H1 (cell line): ENCODE results near the gene SECTM1.

Source experiments
- ASH2L ChIP-seq: fragments of 200-600, 300-600 bp; sonication (generic); IDR thresholded peaks from one replicate; pipeline ENCODE4 v1.7.1; 2017; ENCODE audit warnings: low read length
- CHD1 ChIP-seq: IDR thresholded peaks from 2 replicates; pipeline ENCODE4 v1.6.1; 2012; ENCODE audit warnings: low read depth, low read length, improper control_type of control experiment
- CHD2 ChIP-seq: IDR thresholded peaks from 2 replicates; pipeline ENCODE4 v1.6.1; 2012; ENCODE audit warnings: low read length, improper control_type of control experiment
- CTCF ChIP-seq, 3 experiments: IDR thresholded peaks; 1 replicate in 2 of 3; 2 replicates in 1 of 3; pipeline versions ENCODE4 v1.5.1 to v1.6.1; 2011; ENCODE audit warnings: low read length in 3 of 3, mild to moderate bottlenecking in 3 of 3, inconsistent platforms in 2 of 3, low read depth in 1 of 3, moderate library complexity in 1 of 3; ENCODE audit not compliant: insufficient read depth in 1 of 3; ENCODE audit errors: control extremely low read depth in 1 of 3
- EP300 ChIP-seq, 2 experiments: IDR thresholded peaks; 1 replicate in 1 of 2; 2 replicates in 1 of 2; pipeline ENCODE4 v1.6.1; 2011 to 2012; ENCODE audit warnings: low read depth in 2 of 2, low read length in 2 of 2, mild to moderate bottlenecking in 2 of 2, borderline replicate concordance in 1 of 2, inconsistent platforms in 1 of 2, moderate library complexity in 1 of 2
- EZH2 ChIP-seq: fragments of 200-600 bp; sonication (generic); IDR thresholded peaks from 2 replicates; pipeline ENCODE4 v1.7.1; 2012; ENCODE audit warnings: low read depth, mild to moderate bottlenecking, moderate library complexity, low read length, inconsistent platforms; ENCODE audit not compliant: severe bottlenecking
- MAFK ChIP-seq: IDR thresholded peaks from 2 replicates; pipeline ENCODE4 v1.6.1; 2012; ENCODE audit warnings: low read depth, mild to moderate bottlenecking, improper control_type of control experiment, low read length
- POLR2A ChIP-seq, 2 experiments: IDR thresholded peaks; 1 replicate in 1 of 2; 2 replicates in 1 of 2; pipeline ENCODE4 v1.6.1; 2011; ENCODE audit warnings: low read depth in 2 of 2, low read length in 2 of 2, mild to moderate bottlenecking in 2 of 2; ENCODE audit errors: control extremely low read depth in 1 of 2
- POLR2AphosphoS5 ChIP-seq: IDR thresholded peaks from 2 replicates; pipeline ENCODE4 v1.6.1; 2011; ENCODE audit warnings: low read depth, low read length
- POU5F1 ChIP-seq: IDR thresholded peaks from 2 replicates; pipeline ENCODE4 v1.6.1; 2011; ENCODE audit warnings: low read depth, mild to moderate bottlenecking, low read length, moderate library complexity
- RFX5 ChIP-seq: IDR thresholded peaks from 2 replicates; pipeline ENCODE4 v1.6.1; 2011; ENCODE audit warnings: low read depth, low read length, improper control_type of control experiment, borderline replicate concordance
- SIN3A ChIP-seq, 2 experiments: IDR thresholded peaks in 1 of 2; conservative IDR thresholded peaks in 1 of 2; 2 replicates each; pipeline ENCODE4 v1.6.1; 2011 to 2012; ENCODE audit warnings: low read length in 2 of 2, improper control_type of control experiment in 1 of 2, low read depth in 1 of 2, mild to moderate bottlenecking in 1 of 2
- YY1 ChIP-seq: IDR thresholded peaks from 2 replicates; pipeline ENCODE4 v1.6.1; 2011; ENCODE audit warnings: low read depth, mild to moderate bottlenecking, low read length

- TF ChIP-seq EZH2 (no peak), POLR2A (IDR thresholded peaks at IDR 0.05; ENCODE audit: control extremely low read depth in 1 of 2, low read depth in 2 of 2, low read length in 2 of 2) (no peak), RFX5 (no peak), CTCF (IDR thresholded peaks at IDR 0.05; ENCODE audit: control extremely low read depth in 1 of 3, insufficient read depth in 1 of 3, low read depth in 1 of 3, low read length in 3 of 3) (no peak), POLR2AphosphoS5 (no peak), ASH2L (no peak), EP300 (IDR thresholded peaks at IDR 0.05; ENCODE audit: borderline replicate concordance in 1 of 2, low read depth in 2 of 2, low read length in 2 of 2) (no peak), SIN3A (conservative IDR thresholded peaks at IDR 0.05 in 1 of 2, IDR thresholded peaks at IDR 0.05 in 1 of 2; ENCODE audit: low read depth in 1 of 2, low read length in 2 of 2) (no peak), YY1 (no peak), POU5F1 (no peak), CHD1 (no peak), MAFK (no peak), CHD2 (peak; percentile 63; the same call in 1 of the 2 replicates)
Observed at GRCh38 chr17:82367724-82368524, 34.4 kb upstream of the SECTM1 start.
